Mesenteric fat pad (tissue), 1 donor: ENCODE data around the gene AUTS2. TPM values are rescaled to one million over a fixed set of nuclear protein-coding genes. Genes with fewer than 3 reads are reported as not detected.

Experiments
- DNase-seq: peaks from one replicate; pipeline ENCODE4 v3.0.0-alpha.2; 2020; ENCODE audit warnings: low spot score
- total RNA-seq: library from RNA; stranded (reverse); fragmentation: NEBNext Ultra II Directional; extraction: Animal tissue kit (Norgen Biotek cat#: 25700); gene quantifications from one replicate; pipeline ENCODE4 v1.2.1, GENCODE V29; 2021
- donor health status: DM: yes; HTN: yes; CAD: no.

AUTS2 gene
- total RNA-seq, 1 donor from 2014 or later, result 28.1 TPM

- no peak for DNase-seq
Observed at GRCh38 chr7:70392877-70393435, 794.7 kb downstream of the AUTS2 start.

DNA sequence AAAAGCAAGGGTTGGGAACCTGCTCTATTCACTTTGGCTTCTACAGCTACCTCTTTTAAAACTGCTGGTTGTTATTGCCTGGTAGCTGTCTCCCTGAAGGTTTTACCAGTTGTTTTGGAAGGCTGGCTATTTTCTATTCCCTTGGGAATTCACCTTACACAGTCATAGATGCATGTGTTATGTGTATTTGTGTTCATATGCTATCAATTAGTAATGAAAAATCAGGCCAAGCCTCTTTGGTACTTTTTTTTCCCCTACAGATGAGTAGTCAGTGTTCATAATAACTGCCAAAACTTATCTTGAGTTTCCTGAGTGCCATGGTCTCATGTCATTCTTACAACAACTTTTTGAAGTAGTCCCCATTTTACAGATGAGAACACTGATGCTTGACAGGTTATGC is 795.7 kb downstream of the AUTS2 start:
- DNase-seq, result no peak

GRCh38 chr7:70400829-70401380 is 802.6 kb downstream of the AUTS2 start:
- no peak for DNase-seq

- no peak for DNase-seq
Observed at GRCh38 chr7:70402069-70402468, 803.8 kb downstream of the AUTS2 start.

DNA sequence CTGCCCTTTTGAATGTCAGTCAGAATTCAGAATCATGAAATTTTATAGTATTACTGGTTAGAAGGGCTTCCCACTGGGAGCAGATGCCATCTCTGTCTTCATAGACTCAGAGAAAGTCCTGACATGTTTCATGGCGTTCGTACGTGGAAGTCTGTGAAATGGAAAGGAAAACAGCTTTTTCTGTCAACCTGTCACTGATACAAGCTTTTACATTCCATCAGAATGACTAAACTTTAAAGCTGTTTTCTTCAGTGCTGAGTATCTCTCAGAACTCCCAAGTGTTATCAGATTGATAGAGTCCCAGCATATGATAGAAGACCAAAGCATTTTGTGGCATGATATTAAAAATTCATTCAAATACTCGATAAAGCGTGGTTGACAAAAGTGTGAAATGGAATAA is 807.0 kb downstream of the AUTS2 start:
- DNase-seq, result no peak

DNA sequence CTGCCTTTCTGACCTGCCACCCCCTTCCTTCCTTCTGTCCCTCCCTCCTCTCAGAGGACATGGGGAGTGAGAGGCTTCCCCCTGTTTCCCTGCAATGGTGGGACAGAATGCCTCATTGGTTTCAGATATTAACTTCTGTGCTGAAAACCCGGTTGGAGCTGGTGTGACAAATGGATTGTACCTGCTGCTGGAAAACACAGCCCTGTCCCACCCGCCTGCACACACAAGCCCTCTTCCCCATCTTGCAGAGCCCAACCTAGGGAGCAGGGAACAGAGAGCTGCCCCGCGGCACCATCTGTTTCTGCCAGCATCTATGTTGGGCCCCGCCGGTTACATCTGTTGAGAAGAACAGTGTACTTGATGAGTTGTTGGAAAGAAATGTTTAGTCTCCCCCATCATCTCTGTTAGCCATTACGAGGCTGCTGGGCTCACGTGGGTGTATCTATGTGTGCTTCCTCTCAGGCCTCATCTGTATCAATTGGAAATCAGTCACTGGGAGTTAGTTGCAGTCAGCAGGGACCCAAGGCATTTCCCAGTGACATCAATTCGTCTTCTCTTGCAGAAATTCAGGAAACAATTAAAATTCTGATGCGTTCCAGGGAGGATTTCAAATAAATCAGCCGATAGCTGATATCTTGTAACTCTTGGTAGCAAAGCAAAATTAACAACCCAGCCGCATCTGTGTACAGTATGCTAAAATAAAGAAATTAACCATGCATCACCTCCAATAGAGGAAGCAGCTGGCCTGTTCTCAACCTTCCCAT is 808.1 kb downstream of the AUTS2 start:
- no peak for DNase-seq

DNA sequence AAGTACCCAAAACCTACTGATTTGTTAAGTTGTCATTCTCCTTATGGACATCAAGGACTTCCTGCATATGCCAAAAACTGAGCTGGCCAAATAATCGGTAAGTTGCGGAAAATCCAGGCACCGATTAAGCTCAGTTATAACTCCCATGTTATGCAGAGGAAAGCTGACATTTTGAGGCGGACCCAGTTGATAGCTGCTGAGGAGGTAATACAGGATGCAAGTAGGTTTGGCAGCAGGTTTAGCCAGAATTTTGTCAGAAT is 808.6 kb downstream of the AUTS2 start:
- DNase-seq, result no peak

DNA sequence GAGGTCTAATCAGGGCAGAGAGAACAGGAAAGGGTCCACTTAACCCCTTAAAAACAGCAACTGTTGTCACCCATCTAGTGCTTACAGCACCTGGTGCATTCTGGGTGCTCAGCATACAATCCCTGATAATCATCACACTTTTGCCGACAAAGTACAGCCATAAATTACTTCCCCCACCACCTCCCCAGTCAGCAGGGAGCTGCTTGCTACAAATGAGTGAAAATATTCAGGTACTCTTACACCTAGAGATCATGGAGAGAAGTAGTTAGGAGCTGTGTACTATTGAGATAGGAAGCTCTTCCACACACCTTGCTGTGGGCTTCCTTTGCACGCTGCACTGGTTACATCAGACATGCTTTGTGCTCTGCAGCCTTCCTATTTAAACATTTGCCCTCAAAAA is 810.2 kb downstream of the AUTS2 start:
- no peak for DNase-seq

GRCh38 chr7:70408891-70409290 is 810.6 kb downstream of the AUTS2 start:
- no peak for DNase-seq

DNA sequence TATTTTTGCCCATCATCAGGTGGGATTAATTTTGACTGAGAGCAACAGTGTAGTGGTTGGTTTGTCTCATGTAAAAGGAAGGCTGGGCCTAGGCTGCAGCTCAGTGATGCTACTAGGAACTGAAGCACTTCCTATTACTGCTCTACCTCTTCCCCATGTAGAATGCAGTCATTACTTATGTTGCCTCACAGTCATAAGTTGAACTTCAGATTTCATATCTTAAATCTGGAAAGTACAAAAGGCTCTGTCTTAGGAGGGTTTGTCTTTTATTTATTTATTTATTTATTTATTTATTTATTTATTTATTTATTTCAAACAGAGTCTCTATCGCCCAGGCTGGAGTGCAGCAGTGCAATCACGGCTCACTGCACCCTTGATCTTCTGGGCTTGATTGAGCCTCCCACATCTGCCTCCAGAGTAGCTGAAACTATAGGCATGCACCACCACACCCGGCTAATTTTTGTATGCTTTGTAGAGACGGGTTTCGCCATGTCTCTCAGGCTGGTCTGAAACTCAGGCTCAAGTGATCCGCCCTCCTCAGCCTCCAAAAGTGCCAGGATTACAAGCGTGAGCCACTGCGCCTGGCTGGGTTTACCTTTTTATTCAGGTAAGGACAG is 812.0 kb downstream of the AUTS2 start:
- DNase-seq, result no peak

- DNase-seq, result no peak
Observed at GRCh38 chr7:70414368-70414767, 816.1 kb downstream of the AUTS2 start.

DNA sequence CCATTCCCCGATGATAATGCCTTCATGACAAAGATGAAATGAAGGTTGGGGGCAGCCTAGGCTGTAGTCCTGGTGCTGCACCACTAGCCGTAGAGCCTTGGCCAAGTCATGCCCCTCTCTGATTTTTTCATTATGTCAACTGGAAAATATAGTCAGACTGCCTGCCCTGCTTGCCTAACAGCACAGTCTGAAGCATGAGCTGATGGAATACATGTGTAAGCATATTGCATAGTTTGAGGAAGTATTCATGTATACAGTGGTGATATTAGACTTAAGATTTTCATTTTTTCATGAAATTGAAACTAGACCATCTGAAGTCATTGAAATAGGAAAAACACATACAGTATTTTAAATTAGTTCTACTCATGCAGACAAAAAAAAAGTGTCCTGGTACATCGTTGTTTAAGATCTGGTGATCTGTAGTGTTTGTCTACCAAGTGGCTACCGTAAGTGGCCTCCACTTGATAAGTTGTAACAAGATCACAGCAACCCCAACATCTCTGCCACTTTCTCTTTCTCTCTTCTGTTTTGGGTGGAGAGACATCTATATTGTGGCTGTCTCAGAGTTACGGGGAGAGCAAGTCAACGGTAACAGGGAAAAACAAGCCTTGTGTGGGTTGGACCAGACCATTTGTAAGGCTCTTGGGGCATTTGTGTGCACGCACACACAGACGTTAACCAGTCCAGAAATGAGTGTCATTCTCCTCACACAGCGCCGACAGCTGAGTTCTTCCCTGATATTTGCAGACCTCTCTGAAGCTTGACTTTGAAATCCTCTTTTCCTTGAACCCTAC is 817.1 kb downstream of the AUTS2 start:
- no peak for DNase-seq

GRCh38 chr7:70416347-70416985 is 818.2 kb downstream of the AUTS2 start:
- DNase-seq, result no peak

- DNase-seq, result no peak
Observed at GRCh38 chr7:70416986-70417655, 818.8 kb downstream of the AUTS2 start.

- no peak for DNase-seq
Observed at GRCh38 chr7:70419526-70420380, 821.5 kb downstream of the AUTS2 start.

- no peak for DNase-seq
Observed at GRCh38 chr7:70420381-70420662, 822.0 kb downstream of the AUTS2 start.

- DNase-seq, result no peak
Observed at GRCh38 chr7:70421319-70421718, 823.0 kb downstream of the AUTS2 start.

GRCh38 chr7:70426249-70426880 is 828.1 kb downstream of the AUTS2 start:
- DNase-seq, result no peak

GRCh38 chr7:70432567-70433001 is 834.3 kb downstream of the AUTS2 start:
- DNase-seq, result no peak

- DNase-seq, result no peak
Observed at GRCh38 chr7:70434376-70434775, 836.1 kb downstream of the AUTS2 start.
